Measurements from ENCODE around the gene EMILIN1.

The EMILIN1 gene

GRCh38 chr2:27078267-27079194, at the start of gene EMILIN1:
Gene EMILIN1, plus strand, starts transcription at chr2:27078615. Its CDS starts 451 bp downstream, at chr2:27079066.
- DNase-seq (ENCODE audit: low read depth) = peak; percentile 93
- TF ChIP-seq CTCF (conservative IDR thresholded peaks at IDR 0.05; ENCODE audit: low read depth, low read length) = peak; percentile 4
- H3K4me3 ChIP-seq (ENCODE audit: low read depth, low read length) = peak within 1 kb of the TSS; percentile 72

- DNase-seq (ENCODE audit: low read depth) = no peak
- no peak for TF ChIP-seq CTCF (conservative IDR thresholded peaks at IDR 0.05; ENCODE audit: low read depth, low read length)
- H3K4me3 ChIP-seq (ENCODE audit: low read depth, low read length) = no peak overlapping the region
Measured at GRCh38 chr2:27029051-27029450, 49.4 kb upstream of the EMILIN1 start.

- no peak for TF ChIP-seq CTCF (conservative IDR thresholded peaks at IDR 0.05; ENCODE audit: low read depth, low read length)
- peak within 1 kb of the TSS; percentile 98 for H3K4me3 ChIP-seq (ENCODE audit: low read depth, low read length)
- DNase-seq (ENCODE audit: low read depth) = peak; percentile 92
Measured at GRCh38 chr2:27032495-27033252, 45.7 kb upstream of the EMILIN1 start, which contains the start of gene TMEM214. Gene TMEM214, plus strand, starts transcription at chr2:27032965. Its CDS starts 51 bp downstream, at chr2:27033016.

- H3K4me3 ChIP-seq (ENCODE audit: low read depth, low read length) = peak overlapping the region; percentile 98
- DNase-seq (ENCODE audit: low read depth) = no peak
- TF ChIP-seq CTCF (conservative IDR thresholded peaks at IDR 0.05; ENCODE audit: low read depth, low read length) = no peak
Measured at GRCh38 chr2:27033253-27033852, 45.1 kb upstream of the EMILIN1 start.

- no peak for TF ChIP-seq CTCF (conservative IDR thresholded peaks at IDR 0.05; ENCODE audit: low read depth, low read length)
- DNase-seq (ENCODE audit: low read depth) = no peak
- H3K4me3 ChIP-seq (ENCODE audit: low read depth, low read length) = no peak overlapping the region
Measured at GRCh38 chr2:27038012-27038411, 40.4 kb upstream of the EMILIN1 start.

- DNase-seq (ENCODE audit: low read depth) = no peak
- no peak overlapping the region for H3K4me3 ChIP-seq (ENCODE audit: low read depth, low read length)
- no peak for TF ChIP-seq CTCF (conservative IDR thresholded peaks at IDR 0.05; ENCODE audit: low read depth, low read length)
Measured at GRCh38 chr2:27038631-27039339, 39.6 kb upstream of the EMILIN1 start.

Measured in choroid plexus epithelial cell (primary cell).